Parathyroid adenoma (tissue), 2 donors: ENCODE data around the gene ACTL6A.

ENCODE experiments used
- H2AFZ ChIP-seq: fragments of 300-600 bp; sonication (generic); one replicate; pipeline ENCODE4 v1.7.0; 2017; ENCODE audit warnings: antibody characterized with exemption, mild to moderate bottlenecking
- H3K27ac ChIP-seq: fragments of 300-600 bp; sonication (generic); one replicate; pipeline ENCODE4 v1.7.0; 2017
- H3K27me3 ChIP-seq: fragments of 300-600 bp; sonication (generic); one replicate; pipeline ENCODE4 v1.7.0; 2017; ENCODE audit warnings: low read length; ENCODE audit not compliant: control insufficient read depth, insufficient read depth
- H3K36me3 ChIP-seq: fragments of 300-600 bp; sonication (generic); one replicate; pipeline ENCODE4 v1.7.0; 2017; ENCODE audit warnings: low read length; ENCODE audit not compliant: control insufficient read depth, insufficient read depth
- H3K4me1 ChIP-seq: fragments of 300-600 bp; sonication (generic); one replicate; pipeline ENCODE4 v1.7.0; 2017; ENCODE audit warnings: control low read depth
- H3K4me2 ChIP-seq: fragments of 300-600 bp; sonication (generic); one replicate; pipeline ENCODE4 v1.7.0; 2017; ENCODE audit warnings: low read length
- H3K4me3 ChIP-seq: fragments of 300-600 bp; sonication (generic); one replicate; pipeline ENCODE4 v1.7.0; 2017; ENCODE audit warnings: low read depth, low read length
- H3K79me2 ChIP-seq: fragments of 300-600 bp; sonication (generic); one replicate; pipeline ENCODE4 v1.7.0; 2017; ENCODE audit warnings: control low read depth
- H3K9ac ChIP-seq: fragments of 300-600 bp; sonication (generic); one replicate; pipeline ENCODE4 v1.7.0; 2017; ENCODE audit warnings: mild to moderate bottlenecking
- H3K9me3 ChIP-seq: fragments of 300-600 bp; sonication (generic); one replicate; pipeline ENCODE4 v1.7.0; 2017; ENCODE audit warnings: low read length; ENCODE audit not compliant: control insufficient read depth
- TF ChIP-seq, protein P1 (sequence below): fragments of 300-600 bp; sonication (generic); IDR thresholded peaks from one replicate; pipeline ENCODE4 v1.7.0; 2017; ENCODE audit warnings: antibody characterized with exemption, mild to moderate bottlenecking
- donor health status: primary hyperparathyroidism.

ACTL6A gene

GRCh38 chr3:179528772-179529171 is 34.0 kb upstream of the ACTL6A start:
- TF ChIP-seq, protein P1, sequence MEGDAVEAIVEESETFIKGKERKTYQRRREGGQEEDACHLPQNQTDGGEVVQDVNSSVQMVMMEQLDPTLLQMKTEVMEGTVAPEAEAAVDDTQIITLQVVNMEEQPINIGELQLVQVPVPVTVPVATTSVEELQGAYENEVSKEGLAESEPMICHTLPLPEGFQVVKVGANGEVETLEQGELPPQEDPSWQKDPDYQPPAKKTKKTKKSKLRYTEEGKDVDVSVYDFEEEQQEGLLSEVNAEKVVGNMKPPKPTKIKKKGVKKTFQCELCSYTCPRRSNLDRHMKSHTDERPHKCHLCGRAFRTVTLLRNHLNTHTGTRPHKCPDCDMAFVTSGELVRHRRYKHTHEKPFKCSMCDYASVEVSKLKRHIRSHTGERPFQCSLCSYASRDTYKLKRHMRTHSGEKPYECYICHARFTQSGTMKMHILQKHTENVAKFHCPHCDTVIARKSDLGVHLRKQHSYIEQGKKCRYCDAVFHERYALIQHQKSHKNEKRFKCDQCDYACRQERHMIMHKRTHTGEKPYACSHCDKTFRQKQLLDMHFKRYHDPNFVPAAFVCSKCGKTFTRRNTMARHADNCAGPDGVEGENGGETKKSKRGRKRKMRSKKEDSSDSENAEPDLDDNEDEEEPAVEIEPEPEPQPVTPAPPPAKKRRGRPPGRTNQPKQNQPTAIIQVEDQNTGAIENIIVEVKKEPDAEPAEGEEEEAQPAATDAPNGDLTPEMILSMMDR: no peak
- Histone ChIP-seq H3K4me3 (no peak overlapping the region), H3K4me2 (no peak overlapping the region), H3K36me3 (no peaks in the 10 kb centered on the region), H3K79me2 (no peaks in the 10 kb centered on the region), H2AFZ (no peak overlapping the region), H3K9me3 (no peaks in the 10 kb centered on the region), H3K4me1 (no peaks in the 10 kb centered on the region), H3K9ac (no peak overlapping the region), H3K27me3 (no peaks in the 10 kb centered on the region), H3K27ac (no peak overlapping the region)

- Histone ChIP-seq H3K27ac (no peak overlapping the region), H3K36me3 (no peaks in the 10 kb centered on the region), H2AFZ (no peak overlapping the region), H3K4me2 (no peak overlapping the region), H3K27me3 (no peaks in the 10 kb centered on the region), H3K79me2 (no peaks in the 10 kb centered on the region), H3K9ac (no peak overlapping the region), H3K9me3 (no peaks in the 10 kb centered on the region), H3K4me3 (no peak overlapping the region), H3K4me1 (no peaks in the 10 kb centered on the region)
- TF ChIP-seq, protein P1: no peak
Measured at GRCh38 chr3:179531576-179531975, 31.1 kb upstream of the ACTL6A start.

- H3K4me3 ChIP-seq: no peak overlapping the region
- H3K4me1 ChIP-seq: no peaks in the 10 kb centered on the region
- H3K9ac ChIP-seq: no peak overlapping the region
- TF ChIP-seq, protein P1: no peak
- H3K27me3 ChIP-seq: no peaks in the 10 kb centered on the region
- no peaks in the 10 kb centered on the region for H3K9me3 ChIP-seq
- H3K79me2 ChIP-seq: no peaks in the 10 kb centered on the region
- H2AFZ ChIP-seq: no peak overlapping the region
- H3K36me3 ChIP-seq: no peaks in the 10 kb centered on the region
- H3K27ac ChIP-seq: no peak overlapping the region
- no peak overlapping the region for H3K4me2 ChIP-seq
Measured at GRCh38 chr3:179533274-179533673, 29.5 kb upstream of the ACTL6A start.

DNA sequence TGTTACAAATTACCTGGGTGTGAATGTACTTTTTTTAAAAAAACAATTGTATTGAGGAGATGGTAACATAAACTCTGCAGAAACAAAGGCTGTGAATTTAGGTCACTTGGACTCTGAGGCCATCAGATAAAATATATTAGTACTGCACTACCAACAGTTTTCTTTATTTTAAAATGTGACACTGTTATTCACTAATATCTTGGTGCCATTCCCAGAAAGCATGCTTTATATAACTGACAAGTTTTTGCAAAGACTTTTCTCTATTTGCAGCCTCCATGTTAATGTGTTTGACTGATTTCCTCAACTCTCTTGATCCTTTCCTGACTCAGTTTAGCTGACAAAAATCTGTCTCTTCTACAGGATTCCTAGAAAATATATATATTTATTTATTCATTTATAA is 26.5 kb upstream of the ACTL6A start:
- Histone ChIP-seq H2AFZ (no peak overlapping the region), H3K4me1 (no peaks in the 10 kb centered on the region), H3K4me2 (no peak overlapping the region), H3K79me2 (no peaks in the 10 kb centered on the region), H3K27me3 (no peaks in the 10 kb centered on the region), H3K9ac (no peak overlapping the region), H3K4me3 (no peak overlapping the region), H3K27ac (no peak overlapping the region), H3K9me3 (no peaks in the 10 kb centered on the region), H3K36me3 (no peaks in the 10 kb centered on the region)
- TF ChIP-seq, protein P1: no peak

GRCh38 chr3:179541094-179541493 is 21.6 kb upstream of the ACTL6A start:
- no peaks in the 10 kb centered on the region for H3K9me3 ChIP-seq
- H3K79me2 ChIP-seq: no peaks in the 10 kb centered on the region
- TF ChIP-seq, protein P1: no peak

More at GRCh38 chr3:179541094-179541493, 21.6 kb upstream of the ACTL6A start:
- no peak overlapping the region for H3K27ac ChIP-seq
- no peaks in the 10 kb centered on the region for H3K27me3 ChIP-seq
- H3K4me1 ChIP-seq: no peaks in the 10 kb centered on the region
- H3K36me3 ChIP-seq: no peaks in the 10 kb centered on the region
- no peak overlapping the region for H3K4me3 ChIP-seq
- H2AFZ ChIP-seq: no peak overlapping the region
- H3K4me2 ChIP-seq: no peak overlapping the region
- no peak overlapping the region for H3K9ac ChIP-seq
